OCI-M2 (cell line): Measurements from ENCODE around the gene ELL.
A peak's percentile ranks its signal among the peaks of the same experiment; 100 is the strongest.
"Not testable (repeated sequence)": the region's sequence is repeated elsewhere in the genome, so short reads cannot be mapped to it uniquely, and the experiment has no call there.

ENCODE experiments used
- DNase-seq: peaks from one replicate; lab custom pipeline; 2025; ENCODE audit not compliant: unreplicated experiment; lab: John Stamatoyannopoulos, UW

Gene ELL

DNA sequence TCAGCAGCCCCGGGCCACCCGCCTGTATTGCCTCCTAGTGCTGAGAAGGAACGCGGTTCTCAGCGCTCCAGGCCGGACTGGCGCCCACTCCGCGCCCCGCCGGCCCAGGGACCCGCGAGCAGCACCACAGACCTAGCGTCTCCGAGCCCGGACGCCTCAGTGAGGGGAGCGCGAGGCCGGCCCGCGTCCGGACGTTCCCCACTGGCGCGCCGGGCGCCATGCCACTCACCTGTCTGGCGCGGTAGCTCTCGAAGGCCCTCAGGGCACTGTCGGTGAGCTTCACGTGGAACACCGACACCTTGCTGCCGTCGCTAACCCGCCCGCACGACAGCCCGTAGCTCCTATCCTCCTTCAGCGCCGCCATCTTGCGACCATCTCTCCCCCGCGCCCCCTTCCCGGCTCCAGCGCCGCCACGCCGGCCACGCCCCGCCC is at the start of gene ELL:
Gene ELL (minus strand): TSS at position 379 of the 432 bp plus-strand sequence. CDS start 15 bp downstream, at position 364.
- DNase-seq, result no peak

DNA sequence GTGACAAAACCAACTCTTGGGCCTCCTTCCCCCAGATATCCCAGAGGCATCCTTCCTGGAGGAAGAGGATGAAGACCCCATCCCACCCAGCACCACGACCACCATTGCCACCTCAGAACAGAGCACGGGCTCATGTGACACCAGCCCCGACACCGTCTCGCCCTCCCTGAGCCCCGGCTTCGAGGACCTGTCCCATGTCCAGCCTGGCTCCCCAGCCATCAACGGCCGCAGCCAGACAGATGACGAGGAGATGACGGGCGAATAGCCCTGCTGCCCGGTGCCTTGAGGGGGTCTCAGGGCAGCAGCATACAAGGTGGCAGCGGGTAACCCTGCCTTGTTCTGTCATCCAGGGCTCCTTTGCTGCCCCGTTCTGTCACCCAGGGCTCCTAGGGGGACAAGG is 46.5 kb upstream of the ELL start:
- DNase-seq, result no peak

DNA sequence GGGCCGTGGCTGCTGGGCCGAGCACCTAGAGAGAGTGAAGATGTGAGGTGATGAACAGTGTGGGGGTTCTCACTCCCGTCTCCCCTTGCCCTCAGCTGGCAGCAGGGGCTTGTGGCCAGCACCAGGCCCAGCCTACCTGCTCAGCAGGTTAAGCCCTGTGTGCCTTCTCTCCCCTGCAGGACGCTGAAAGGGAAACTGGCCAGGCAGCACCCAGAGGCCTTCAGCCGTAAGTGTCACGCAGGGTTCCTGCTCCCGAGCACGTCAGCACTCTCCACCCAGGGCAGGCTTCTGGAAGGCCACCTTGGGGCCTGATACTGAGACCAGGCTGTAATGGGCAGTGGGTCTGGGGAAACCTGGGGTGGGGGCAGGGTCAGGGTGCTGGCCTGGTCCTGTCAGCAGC is 45.1 kb upstream of the ELL start:
- no peak for DNase-seq

DNA sequence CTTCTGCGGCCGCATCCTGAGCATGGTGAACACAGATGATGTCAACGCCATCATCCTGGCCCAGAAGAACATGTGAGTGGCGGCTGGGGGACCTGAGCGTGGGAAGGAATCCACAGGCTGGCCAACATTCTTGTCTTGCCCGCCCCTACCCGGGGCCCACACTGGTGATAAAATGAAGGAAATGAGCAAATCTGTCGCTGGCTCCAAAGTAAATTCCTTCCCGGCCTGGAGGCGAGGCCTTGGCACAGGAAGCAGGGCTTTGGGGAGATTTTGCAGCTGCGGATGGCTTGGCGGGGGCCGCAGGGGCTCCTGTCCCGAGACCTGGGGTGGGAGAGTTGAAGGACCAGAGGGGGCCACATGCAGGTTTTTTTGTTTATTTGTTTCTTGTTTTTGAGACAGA is 40.2 kb upstream of the ELL start:
- no peak for DNase-seq

DNA sequence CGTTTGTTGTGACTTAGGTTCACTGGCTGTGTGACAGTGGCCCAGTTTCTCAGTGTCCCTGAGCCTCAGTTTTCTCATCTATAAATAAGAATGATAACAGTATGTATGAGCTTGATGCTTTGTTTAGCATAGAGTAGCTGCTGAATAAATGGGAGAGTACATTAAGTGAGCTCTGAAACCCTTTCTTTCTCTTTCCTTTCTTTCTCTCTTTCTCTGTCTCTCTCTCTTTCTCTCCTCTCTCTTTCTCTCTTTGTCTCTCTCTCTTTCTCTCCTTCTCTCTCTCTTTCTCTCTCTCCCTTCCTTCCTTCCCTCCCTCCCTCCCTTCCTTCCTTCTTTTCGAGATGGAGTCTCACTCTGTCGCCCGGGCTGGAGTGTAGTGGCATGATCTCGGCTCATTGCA is 37.8 kb upstream of the ELL start:
- DNase-seq, result no peak

DNA sequence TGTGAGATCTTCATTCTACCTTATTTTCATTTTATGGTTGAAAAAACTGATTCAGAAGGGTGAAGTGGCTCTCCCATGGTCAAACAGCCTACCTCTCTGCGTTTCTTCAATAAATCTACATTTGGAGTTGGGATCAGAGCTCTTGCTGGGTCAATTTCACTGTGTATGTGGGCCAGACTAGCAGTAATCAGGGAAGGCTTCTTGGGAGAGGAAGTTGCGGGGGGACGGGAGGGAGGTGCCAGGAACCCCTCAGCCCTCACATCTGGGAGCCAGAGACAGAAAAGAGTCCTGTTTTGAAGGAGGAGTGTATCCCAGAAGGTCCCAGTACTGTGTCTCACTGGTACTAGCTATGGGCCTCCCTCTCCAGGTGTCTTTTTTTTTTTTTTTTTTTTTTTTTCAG is 36.7 kb upstream of the ELL start:
- no peak for DNase-seq

DNA sequence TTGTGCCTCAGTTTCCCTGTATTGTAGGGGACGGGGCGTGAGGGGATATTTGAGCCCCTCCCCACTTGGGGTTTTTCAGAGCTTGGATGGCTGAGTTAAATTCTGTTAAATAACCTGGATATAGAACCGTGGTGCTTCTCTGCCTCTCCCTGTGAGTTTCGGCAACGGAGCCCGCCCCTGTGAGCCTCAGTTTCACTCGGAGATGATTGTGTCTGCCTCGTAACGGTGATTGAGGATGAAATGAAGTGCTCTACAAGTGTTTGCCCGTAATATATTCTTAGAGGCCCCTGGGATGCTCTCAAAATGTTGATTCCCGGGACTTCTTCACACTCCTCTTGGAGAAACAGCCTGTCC is 36.3 kb upstream of the ELL start:
- no peak for DNase-seq

DNA sequence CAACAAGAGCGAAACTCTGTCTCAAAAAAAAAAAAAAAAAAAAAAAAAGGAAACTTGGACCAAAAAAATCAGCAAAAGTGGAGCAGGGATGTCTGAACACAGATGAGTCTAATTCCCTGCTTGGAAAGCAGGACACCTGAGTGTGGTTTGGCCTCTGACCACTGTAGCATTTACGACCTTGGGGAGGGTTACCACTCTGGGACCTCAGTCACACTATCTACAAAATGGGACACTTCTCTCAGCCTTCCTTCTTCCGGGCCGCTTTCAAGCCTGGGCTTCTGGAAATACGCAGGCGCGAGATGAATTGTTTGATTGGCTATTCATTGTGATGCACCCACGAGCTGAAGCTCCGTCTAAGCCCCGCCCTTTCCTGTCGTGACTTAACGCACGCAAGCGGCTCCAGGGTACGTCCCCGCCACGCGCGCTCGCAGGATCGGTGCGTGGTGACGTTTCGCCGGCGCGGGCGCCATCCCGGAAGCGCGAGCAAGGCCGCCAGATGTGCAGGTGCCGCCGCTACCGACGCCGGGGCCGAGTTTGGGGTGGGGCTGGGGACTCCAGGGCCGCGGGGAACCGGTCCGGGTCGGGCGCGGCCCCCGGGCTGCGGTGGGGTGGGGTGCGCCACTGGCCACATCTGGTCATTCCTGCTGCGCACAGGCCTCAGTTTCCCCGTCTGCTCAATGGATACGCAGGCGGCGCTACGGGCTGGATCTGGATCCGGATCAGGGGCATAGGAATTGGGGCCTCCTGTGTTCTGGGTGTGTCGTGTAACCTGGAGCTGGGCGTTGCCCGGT is 35.7 kb upstream of the ELL start, which contains the start of gene KXD1:
Gene KXD1 (plus strand): TSS at position 460 of the 791 bp plus-strand sequence. CDS start 4,187 bp downstream, outside the sequence.
- DNase-seq, result peak; percentile 92

DNA sequence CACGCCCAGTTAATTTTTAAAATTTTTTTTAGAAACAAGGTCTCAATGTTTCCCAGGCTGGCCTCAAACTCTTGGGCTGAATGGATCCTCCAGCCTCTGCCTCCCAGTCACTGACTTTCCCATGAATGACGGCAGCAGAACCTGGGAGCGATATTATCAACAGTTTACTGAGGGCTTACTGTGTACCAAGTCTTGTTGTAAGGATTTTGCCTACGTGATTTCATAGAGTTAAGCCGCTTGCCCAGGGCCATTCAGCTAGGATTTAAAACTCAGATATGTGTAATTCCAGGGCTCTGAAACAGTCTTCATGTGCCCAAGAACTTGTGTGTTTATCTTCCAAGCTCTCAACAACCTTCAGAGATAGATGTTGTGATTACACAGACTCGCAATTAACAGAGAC is 29.8 kb upstream of the ELL start:
- DNase-seq, result no peak

DNA sequence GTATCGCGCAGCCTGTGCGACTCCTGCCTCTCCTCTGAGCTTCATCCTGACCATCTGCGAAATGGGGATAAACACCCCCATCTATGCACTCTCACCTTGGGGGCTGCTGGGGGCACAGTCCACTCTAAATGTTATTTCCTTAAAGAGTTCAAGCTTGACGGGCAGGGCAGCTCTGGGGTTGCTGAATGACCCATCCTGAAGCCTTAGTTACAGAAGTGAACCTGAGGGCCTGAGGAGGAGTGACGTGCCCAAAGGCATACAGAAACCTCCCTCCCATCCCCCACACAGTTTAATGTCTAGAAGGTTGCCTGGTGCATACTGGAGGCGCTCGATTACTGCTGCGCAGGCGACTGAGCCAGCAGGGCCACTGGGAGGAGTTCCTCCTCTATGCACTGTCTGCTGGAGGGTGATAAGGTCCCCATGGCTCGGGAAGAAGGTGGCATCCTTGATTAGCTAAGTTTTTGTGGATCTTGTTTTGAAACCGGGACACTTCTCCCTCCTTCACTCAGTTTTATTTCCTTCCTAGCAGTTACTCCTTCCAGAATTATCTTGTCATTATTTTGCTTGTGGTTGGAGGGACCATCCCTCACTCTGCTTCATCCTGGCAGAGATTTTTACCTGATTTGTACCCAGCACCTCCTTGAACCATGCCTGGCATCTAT is 22.1 kb upstream of the ELL start:
- peak; percentile 96 for DNase-seq

DNA sequence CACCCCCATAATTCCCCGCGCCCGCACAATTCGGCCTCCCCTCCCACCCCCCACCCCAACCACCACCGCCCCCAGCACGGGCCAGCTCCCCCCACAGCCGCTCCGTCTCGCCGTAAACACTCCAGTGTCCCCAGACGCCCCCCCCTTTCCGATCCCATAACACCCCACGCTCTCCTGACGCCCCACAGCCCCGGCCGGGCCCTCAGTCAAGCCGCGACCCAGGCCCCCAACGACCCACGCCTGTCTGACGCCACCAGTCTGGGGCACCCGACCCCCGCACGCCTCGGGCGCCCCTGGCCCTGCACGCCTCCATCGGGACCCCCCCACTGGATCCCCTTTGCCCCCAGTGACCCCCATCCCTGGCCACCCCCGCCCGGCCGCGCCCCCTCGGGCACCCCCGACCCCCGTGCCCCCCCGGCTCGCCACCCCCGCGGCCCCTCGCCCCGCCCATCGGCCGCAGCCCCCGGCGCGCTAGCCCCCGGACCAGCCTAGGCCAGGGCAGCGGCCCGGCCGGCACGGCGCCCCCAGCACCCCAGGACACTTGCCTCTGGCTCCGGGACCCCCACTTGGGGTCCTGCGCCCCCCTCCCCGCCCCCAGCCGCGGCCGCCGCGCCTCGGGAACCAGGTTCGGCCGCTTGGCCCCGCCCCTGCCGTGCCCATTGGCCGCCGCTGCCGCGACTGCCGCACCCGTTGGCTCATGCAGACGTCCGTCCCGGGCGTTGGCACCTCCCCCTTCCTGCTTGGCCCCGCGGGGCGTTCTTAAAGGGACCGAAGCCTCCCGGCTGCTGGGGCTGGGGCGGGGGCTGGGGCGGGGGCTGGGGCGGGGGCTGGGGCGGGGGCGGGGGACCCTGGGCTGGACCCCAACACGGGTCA is 21.3 kb upstream of the ELL start, which contains the start of gene FKBP8:
Gene FKBP8 (minus strand): TSS at position 633 of the 873 bp plus-strand sequence. CDS start 1,603 bp downstream, outside the sequence.
- DNase-seq, result peak; percentile 63

DNA sequence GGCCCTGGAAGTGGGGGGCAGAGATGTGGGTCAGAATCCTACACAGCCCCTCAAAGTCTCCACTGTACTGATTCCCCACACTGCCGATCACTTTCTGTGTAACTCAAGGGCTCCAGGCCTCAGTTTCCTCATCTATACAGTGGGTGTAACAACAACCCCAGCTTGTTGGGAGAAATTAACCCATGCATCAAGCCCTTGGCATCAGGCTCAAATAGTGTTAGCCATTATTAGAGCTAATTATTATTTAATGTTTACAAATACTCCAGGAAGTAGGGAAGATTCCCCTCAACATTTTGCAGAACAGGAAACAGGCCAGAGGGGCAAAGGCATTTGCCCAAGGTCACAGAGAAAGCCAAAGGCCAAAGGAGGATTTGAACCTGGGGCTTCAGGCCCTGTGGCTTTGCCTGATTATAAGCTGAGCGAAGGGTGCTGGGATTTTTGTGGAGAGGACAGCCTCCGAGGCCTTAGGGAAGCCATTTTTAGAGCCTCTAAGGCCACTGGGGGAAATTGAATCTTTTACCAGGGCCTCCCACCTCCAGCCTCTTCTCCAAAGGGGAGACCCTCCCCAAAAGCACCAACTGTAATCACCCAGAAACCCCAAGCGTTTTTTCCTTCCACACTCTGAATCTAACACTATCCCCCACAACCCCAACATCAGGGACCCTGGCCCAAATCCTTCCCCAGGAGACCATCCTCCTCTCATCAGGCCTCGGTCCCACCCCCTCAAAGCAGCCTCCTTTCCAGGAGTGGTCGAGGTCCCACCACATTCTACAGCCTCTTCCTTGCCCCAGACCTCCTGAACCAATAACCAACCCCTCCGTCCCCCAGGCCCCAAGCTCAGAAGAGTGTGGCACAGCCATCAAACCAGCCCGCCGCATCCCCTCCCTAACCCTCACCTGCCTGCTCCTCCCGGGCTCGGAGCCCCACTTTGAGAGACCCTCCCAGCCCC is 20.4 kb upstream of the ELL start:
- DNase-seq, result no peak

DNA sequence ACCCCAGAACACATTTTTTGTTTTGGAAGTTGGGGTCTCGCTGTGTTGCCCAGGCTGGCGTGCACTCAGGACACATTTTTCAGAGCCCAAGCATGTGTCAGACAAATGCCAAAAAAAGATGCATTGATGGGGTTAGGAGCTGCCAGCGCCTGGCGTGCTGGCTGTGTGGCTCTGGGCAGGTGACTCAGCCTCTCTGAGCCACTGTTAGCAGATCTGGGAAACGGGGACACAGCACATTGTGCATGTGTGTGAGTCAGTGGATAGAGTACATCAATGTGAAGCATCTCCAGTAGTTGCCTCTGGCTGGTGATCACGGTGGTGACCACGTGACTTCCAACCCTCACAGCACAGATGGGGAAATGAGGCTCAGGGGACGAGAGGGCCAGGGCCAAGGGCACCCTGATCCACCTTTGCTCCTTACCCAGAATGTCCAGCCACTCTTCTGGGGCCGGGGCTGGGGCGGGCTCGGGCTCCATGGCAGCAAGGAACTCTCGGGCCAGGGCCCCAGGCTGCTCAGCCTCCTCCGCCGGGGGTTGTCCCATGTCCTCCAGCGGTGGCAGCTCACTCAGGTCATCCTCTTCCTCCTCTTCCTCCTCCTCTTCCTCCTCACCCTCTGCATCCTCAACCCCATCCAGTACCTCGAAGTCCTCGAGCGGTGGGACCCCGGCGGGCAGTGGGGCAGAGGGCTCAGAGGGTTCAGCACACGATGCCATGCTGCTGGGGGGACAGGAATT is 19.6 kb upstream of the ELL start:
- no peak for DNase-seq

DNA sequence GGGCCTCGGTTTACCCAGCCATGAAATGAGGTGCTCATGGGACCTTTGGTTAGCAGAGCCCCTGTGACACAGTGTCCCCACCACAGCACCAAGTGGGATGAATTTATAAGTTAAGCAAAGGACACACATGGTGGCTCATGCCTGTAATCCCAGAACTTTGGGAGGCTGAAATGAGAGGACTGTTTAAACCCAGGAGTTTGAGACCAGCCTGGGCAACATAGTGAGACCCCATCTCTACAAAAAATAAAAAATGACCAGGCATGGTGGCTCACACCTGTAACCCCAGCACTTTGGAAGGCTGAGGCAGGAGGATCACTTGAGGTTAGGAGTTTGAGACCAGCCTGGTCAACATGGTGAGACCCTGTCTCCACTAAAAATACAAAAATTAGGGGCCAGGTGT is 18.3 kb upstream of the ELL start:
- DNase-seq, result not testable (repeated sequence)

DNA sequence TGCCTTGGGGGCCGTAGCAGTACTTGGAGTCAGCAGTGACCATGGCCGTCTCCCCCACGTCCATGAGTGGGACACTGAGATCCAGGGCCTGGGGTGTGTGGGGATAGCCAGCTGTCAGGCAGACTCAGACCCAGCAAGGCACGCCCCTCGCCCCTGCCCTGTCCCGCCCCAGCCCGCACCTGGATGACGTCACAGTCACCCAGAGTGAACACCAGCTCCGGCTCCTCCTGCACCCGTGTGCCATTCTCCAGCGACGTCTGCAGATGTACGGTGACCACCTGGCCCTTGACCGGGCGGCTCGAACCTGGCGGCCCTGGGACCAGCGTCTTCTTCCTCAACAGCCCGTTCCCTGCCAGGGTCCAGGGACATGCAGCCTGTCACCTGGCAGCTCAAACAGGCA is 17.5 kb upstream of the ELL start:
- no peak for DNase-seq

DNA sequence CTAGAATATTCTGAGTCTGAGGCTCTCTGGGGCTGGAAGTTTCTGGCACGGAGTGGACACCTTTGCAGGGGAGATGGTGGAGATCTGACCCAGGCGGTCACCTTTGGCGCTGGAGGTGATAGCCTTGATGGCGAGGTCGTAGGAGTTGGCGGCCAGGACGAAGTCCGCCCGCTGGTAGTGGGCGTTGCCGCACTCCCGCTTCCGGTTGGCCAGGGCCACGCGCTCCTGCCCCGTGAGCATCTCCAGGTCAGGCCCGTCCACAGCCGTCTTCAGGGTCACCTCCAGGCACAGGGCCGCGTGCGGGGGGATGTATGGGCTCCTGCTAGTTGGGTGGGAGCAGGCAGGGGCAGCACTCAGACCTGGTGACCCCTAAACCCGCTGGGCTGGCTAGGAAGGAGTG is 16.2 kb upstream of the ELL start:
- no peak for DNase-seq

DNA sequence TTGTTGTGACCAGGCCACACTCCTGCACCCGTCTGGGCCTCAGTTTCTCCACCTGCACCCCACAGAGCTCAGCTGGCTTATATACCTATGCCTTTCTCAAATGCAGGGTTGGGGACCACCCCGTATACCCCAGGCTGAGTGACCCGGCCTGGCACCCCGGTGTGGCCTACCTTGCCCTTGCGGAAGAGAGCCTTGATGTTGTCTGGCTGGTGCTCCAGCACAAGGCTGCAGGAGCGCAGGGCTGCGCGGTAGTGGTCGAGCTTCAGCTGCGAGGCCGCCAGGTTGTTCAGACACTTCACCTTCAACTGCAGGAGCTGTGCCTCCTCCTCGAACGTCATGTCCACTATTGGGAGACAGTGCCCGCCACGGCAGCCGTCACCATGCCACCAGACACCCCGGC is 15.6 kb upstream of the ELL start:
- no peak for DNase-seq

DNA sequence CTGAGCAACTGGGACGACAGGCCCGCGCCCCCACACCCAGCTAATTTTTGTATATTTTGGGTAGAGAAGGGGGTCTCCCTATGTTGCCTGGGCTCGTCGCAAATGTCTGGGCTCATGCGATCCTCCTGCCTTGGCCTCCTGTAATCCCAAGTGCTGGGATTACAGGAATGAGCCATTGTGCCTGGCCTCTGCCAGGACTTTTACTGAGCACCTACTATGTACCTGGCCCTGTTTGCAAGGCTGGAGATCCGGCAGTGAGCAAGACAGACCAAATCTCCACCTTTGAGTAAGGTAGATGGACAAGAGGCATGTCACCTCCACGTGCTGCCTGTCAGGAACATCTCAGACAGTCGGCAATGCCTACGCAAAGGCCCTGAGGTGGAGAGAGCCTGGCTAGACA is 14.6 kb upstream of the ELL start:
- no peak for DNase-seq

DNA sequence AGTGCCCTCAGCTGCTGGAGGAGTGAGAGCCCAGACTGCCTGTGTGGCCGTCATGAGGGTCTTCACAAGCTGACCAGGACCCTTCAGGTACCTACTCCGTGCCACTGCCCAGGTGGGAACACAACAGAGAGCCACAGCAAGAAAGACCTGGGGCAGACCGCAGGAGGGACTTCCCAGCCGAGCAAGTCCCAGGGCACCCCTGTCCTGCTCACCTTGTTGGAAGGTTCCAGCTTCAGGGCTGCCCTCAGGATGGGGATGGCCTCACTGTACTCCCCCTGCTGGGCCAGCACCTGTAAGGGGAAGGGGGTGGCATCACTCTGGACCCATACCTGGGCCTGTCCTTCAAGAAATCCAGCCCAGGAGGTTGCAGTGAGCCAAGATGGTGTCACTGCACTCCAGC is 11.2 kb upstream of the ELL start:
- no peak for DNase-seq
